Esophagus squamous epithelium (tissue), 5 donors: Measurements from ENCODE around the gene ASTN2. TPM values are rescaled to one million over a fixed set of nuclear protein-coding genes. Genes with fewer than 3 reads are reported as not detected.

Experiments
- DNase-seq: peaks from one replicate; lab custom pipeline; 2025; lab: John Stamatoyannopoulos, UW
- H3K27ac ChIP-seq, 4 donors: fragments of 200-600 bp; sonication (generic); one replicate each; pipeline ENCODE4 v1.5.1; 2016 to 2019; ENCODE audit warnings: mild to moderate bottlenecking in 1 of 4
- H3K27me3 ChIP-seq, 4 donors: fragments of 200-600 bp; sonication (generic); 1 replicate in 3 of 4; 2 replicates in 1 of 4; pipeline versions ENCODE4 v1.5.1 to v1.6.0; 2017 to 2021; ENCODE audit warnings: antibody characterized with exemption in 1 of 4
- H3K36me3 ChIP-seq, 3 donors: fragments of 200-600 bp; sonication (generic); one replicate each; pipeline ENCODE4 v1.5.1; 2016 to 2019
- H3K4me1 ChIP-seq, 3 donors: fragments of 200-600 bp; sonication (generic); one replicate each; pipeline ENCODE4 v1.5.1; 2017 to 2019
- H3K4me3 ChIP-seq, 4 donors: fragments of 200-600 bp; sonication (generic); 1 replicate in 3 of 4; 2 replicates in 1 of 4; pipeline ENCODE4 v1.5.1; 2016 to 2019; ENCODE audit warnings: mild to moderate bottlenecking in 2 of 4, moderate library complexity in 1 of 4
- H3K9me3 ChIP-seq, 3 donors: fragments of 200-600 bp; sonication (generic); one replicate each; pipeline ENCODE4 v1.5.1; 2016 to 2019
- POLR2A ChIP-seq, 4 donors: fragments of 450-650 bp; IDR thresholded peaks; one replicate each; pipeline ENCODE4 v1.6.1; 2017; ENCODE audit warnings: antibody characterized with exemption in 4 of 4, mild to moderate bottlenecking in 4 of 4, moderate library complexity in 3 of 4
- WGBS, 2 donors: methylation state at CpG; one replicate each; pipeline ENCODE4 v1.1.5; 2018; 5-methylcytosine and 5-hydroxymethylcytosine counted together
- intact Hi-C: fragments of 100-400 bp; cut with DNase I; formaldehyde crosslinking; loops from one replicate; pipeline ENCODE4 v1.15.0; 2022
- total RNA-seq, 4 donors: library from RNA; depleted of rRNA; stranded (reverse); fragments of >200 nt; gene quantifications; one replicate each; pipeline ENCODE4 v1.1.0, GENCODE V29; 2016
- TF ChIP-seq, protein P1 (sequence below), 6 experiments: fragments of 450-650 bp in 4 of 6; fragments of 200-600 bp in 2 of 6; sonication (generic) in 2 of 6; IDR thresholded peaks; one replicate each; pipeline ENCODE4 v1.5.1; 2016 to 2019; ENCODE audit warnings: antibody characterized with exemption in 6 of 6, mild to moderate bottlenecking in 4 of 6, moderate library complexity in 4 of 6
- donor health status: DM: yes; HTN: yes; CAD: no.

Gene ASTN2
- total RNA-seq, 4 donors from 2014 or later = 0.13 to 1.9 (median 0.27) TPM; not detected in 1

DNA sequence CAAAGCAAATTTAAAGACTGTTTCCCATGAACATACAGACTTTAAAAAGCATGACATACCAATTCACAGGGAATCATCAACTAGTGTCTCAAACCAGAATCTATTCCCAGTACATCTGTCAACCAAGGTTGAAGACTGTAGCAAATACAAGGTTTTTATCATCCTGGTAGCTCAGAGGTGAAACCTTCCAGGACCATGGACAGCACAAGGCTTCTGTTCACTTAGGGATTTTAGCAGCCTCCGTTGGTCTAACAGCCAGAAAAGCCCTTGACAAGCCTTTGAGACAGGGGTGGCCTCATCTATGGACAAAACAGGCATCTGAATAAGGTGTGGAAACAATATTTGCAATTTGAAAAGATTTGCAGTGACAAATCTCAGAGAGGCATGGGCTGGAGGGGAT lies 608.8 kb downstream of the ASTN2 start:
- intact Hi-C loops = no loop called here
- H3K4me1 ChIP-seq = no peaks in the 10 kb centered on the region
- TF ChIP-seq, protein P1, sequence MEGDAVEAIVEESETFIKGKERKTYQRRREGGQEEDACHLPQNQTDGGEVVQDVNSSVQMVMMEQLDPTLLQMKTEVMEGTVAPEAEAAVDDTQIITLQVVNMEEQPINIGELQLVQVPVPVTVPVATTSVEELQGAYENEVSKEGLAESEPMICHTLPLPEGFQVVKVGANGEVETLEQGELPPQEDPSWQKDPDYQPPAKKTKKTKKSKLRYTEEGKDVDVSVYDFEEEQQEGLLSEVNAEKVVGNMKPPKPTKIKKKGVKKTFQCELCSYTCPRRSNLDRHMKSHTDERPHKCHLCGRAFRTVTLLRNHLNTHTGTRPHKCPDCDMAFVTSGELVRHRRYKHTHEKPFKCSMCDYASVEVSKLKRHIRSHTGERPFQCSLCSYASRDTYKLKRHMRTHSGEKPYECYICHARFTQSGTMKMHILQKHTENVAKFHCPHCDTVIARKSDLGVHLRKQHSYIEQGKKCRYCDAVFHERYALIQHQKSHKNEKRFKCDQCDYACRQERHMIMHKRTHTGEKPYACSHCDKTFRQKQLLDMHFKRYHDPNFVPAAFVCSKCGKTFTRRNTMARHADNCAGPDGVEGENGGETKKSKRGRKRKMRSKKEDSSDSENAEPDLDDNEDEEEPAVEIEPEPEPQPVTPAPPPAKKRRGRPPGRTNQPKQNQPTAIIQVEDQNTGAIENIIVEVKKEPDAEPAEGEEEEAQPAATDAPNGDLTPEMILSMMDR (IDR thresholded peaks at IDR 0.05) = no peak
- no peak for TF ChIP-seq POLR2A (IDR thresholded peaks at IDR 0.05)
- no peak for DNase-seq
- H3K27ac ChIP-seq = no peak overlapping the region
- no peaks in the 10 kb centered on the region for H3K27me3 ChIP-seq
- H3K9me3 ChIP-seq = no peaks in the 10 kb centered on the region
- no peak overlapping the region for H3K4me3 ChIP-seq
- WGBS, 2 donors = 9 to 14% methylated on average over 1 of the region's 1 CpG
- H3K36me3 ChIP-seq = no peaks in the 10 kb centered on the region

GRCh38 chr9:116800885-116801284 lies 614.0 kb downstream of the ASTN2 start:
- Histone ChIP-seq H3K36me3 (no peaks in the 10 kb centered on the region), H3K9me3 (no peaks in the 10 kb centered on the region), H3K4me3 (no peak overlapping the region), H3K27me3 (no peaks in the 10 kb centered on the region), H3K27ac (no peak overlapping the region), H3K4me1 (no peaks in the 10 kb centered on the region)
- intact Hi-C loops = no loop called here
- DNase-seq = no peak
- 7 to 40% methylated on average over 1 of the region's 1 CpG for WGBS, 2 donors
- no peak for TF ChIP-seq POLR2A (IDR thresholded peaks at IDR 0.05)
- TF ChIP-seq, protein P1 (IDR thresholded peaks at IDR 0.05) = no peak

DNA sequence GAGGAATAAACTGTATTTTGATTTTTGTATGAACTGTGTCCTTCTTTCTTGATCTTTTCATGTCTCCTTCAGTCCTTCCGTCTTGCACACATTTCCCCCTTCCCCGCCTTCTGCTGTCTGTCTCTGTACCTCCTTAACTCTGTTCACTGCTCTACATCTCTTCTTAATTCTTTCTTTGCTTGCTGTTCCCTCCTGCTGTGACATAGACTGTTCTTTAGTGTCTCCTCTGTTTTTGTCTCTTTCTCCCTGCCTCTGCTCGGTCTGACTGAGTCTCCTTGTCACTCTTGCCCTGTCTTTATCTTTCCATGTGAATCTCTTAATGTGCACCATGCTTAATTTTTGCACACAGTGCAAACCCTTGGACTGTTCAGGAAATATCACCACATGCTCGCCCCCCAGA lies 614.8 kb downstream of the ASTN2 start:
- no peak for TF ChIP-seq POLR2A (IDR thresholded peaks at IDR 0.05)
- TF ChIP-seq, protein P1 (IDR thresholded peaks at IDR 0.05) = no peak

GRCh38 chr9:116798521-116798920 lies 616.3 kb downstream of the ASTN2 start:
- DNase-seq = no peak
- no peaks in the 10 kb centered on the region for H3K9me3 ChIP-seq
- no peak overlapping the region for H3K4me3 ChIP-seq
- H3K27me3 ChIP-seq = no peaks in the 10 kb centered on the region
- intact Hi-C loops = no loop called here
- no peak for TF ChIP-seq POLR2A (IDR thresholded peaks at IDR 0.05)
- TF ChIP-seq, protein P1 (IDR thresholded peaks at IDR 0.05) = no peak
- 70 to 80% methylated on average over 2 of the region's 2 CpGs for WGBS, 2 donors
- no peak overlapping the region for H3K27ac ChIP-seq
- H3K4me1 ChIP-seq = no peaks in the 10 kb centered on the region
- H3K36me3 ChIP-seq = no peaks in the 10 kb centered on the region

More for the DNA sequence above, 614.8 kb downstream of the ASTN2 start:
- no peaks in the 10 kb centered on the region for H3K9me3 ChIP-seq
- DNase-seq = no peak
- intact Hi-C loops = no loop called here
- no peaks in the 10 kb centered on the region for H3K4me1 ChIP-seq
- 85 to 86% methylated on average over 4 of the region's 4 CpGs for WGBS, 2 donors
- H3K27ac ChIP-seq = no peak overlapping the region
- H3K36me3 ChIP-seq = no peaks in the 10 kb centered on the region
- no peak overlapping the region for H3K4me3 ChIP-seq
- no peaks in the 10 kb centered on the region for H3K27me3 ChIP-seq

GRCh38 chr9:116797276-116797675 lies 617.6 kb downstream of the ASTN2 start:
- H3K4me3 ChIP-seq = no peak overlapping the region
- TF ChIP-seq, protein P1 (IDR thresholded peaks at IDR 0.05) = no peak
- TF ChIP-seq POLR2A (IDR thresholded peaks at IDR 0.05) = no peak
- intact Hi-C loops = no loop called here

More at GRCh38 chr9:116797276-116797675, 617.6 kb downstream of the ASTN2 start:
- H3K27ac ChIP-seq = no peak overlapping the region
- DNase-seq = no peak
- H3K9me3 ChIP-seq = no peaks in the 10 kb centered on the region
- H3K36me3 ChIP-seq = no peaks in the 10 kb centered on the region
- H3K4me1 ChIP-seq = no peaks in the 10 kb centered on the region
- no peaks in the 10 kb centered on the region for H3K27me3 ChIP-seq
